Measurements from ENCODE around the gene MRPL49. TPM values are rescaled to one million over a fixed set of nuclear protein-coding genes. Genes with fewer than 3 reads are reported as not detected.

Gene MRPL49
- total RNA-seq, 6 experiments from 2014 or later: 53.2 to 59.7 (median 56.9) TPM

GRCh38 chr11:65083134-65083833, 38.8 kb upstream of the MRPL49 start:
- H3K4me1 Mint-ChIP-seq (ENCODE audit: low read depth): peaks cover 49% of the 10 kb centered on the region
- H3K9me3 Mint-ChIP-seq: no peaks in the 10 kb centered on the region
- H3K27ac Mint-ChIP-seq: peak overlapping the region; percentile 97
- no peaks in the 10 kb centered on the region; the same call in 1 of the 2 replicates for H3K27me3 Mint-ChIP-seq (ENCODE audit: insufficient read depth)
- peaks cover 23% of the 10 kb centered on the region for H3K36me3 Mint-ChIP-seq (ENCODE audit: low read depth)
- H3K4me3 Mint-ChIP-seq: peak overlapping the region; percentile 98
- DNase-seq: peak; percentile 13
- no peak for TF ChIP-seq CTCF (IDR thresholded peaks at IDR 0.05)

DNA sequence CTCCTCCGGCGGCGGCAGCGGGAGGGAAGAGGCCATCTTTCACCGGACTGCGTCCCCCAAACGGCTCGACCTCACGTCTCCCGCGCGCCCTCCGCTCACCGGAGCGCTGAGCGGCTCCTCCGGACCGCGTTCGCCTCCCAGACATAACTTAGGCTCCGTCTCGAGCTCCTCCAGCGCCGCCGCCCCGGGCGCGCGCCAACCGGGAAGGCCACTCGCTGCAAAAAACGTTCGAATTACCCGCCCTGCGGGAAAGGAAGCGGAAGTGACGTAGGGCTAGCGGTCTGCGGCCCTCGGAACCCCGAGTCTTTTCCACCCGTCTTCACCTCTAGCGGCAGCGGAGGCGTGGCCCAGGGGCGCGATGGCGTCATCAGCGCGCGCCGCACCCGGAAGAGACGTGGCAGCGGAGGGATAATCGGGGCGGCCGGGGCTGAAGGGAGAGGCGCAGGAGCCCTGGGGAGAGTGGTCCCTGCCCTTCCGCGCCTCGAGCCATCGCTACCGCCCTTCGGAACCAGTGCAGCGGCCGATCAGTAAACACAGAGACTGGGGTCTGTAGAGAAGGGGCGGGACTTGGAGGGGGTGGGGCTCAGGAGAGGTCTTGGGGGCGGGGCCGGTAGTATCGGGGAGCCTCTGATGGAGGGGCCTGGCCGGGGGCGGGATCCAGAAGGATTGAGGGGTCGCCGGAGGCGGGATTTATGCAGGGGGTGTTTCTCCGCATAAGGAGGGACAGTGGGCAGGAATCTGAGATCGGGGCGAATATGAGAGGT, 38.1 kb upstream of the MRPL49 start, which contains the start of the genes CDCA5 and ZFPL1:
CDCA5 (minus strand) TSS at position 207 of the 764 bp plus-strand sequence; CDS start at position 145, 62 bp downstream.
ZFPL1 (plus strand) TSS at position 389 of the 764 bp plus-strand sequence. CDS start 477 bp downstream, outside the sequence.
- peak within 1 kb of the TSS; percentile 98 for H3K4me3 Mint-ChIP-seq
- no peak for TF ChIP-seq CTCF (IDR thresholded peaks at IDR 0.05)
- peak within 1 kb of the TSS; percentile 97 for H3K27ac Mint-ChIP-seq
- no peaks in the 10 kb centered on the region for H3K9me3 Mint-ChIP-seq
- DNase-seq: peak; percentile 93
- no peaks in the 10 kb centered on the region; the same call in 1 of the 2 replicates for H3K27me3 Mint-ChIP-seq (ENCODE audit: insufficient read depth)
- peaks cover 41% of the 10 kb centered on the region for H3K4me1 Mint-ChIP-seq (ENCODE audit: low read depth)
- H3K36me3 Mint-ChIP-seq (ENCODE audit: low read depth): peaks cover 31% of the 10 kb centered on the region

- Mint-ChIP-seq H3K4me1 (ENCODE audit: low read depth) (peaks cover 41% of the 10 kb centered on the region), H3K27me3 (ENCODE audit: insufficient read depth) (no peaks in the 10 kb centered on the region; the same call in 1 of the 2 replicates), H3K27ac (peak overlapping the region; percentile 97), H3K4me3 (peak overlapping the region; percentile 98), H3K9me3 (no peaks in the 10 kb centered on the region), H3K36me3 (ENCODE audit: low read depth) (peaks cover 37% of the 10 kb centered on the region)
- DNase-seq: no peak
- TF ChIP-seq CTCF (IDR thresholded peaks at IDR 0.05): no peak
These were observed 37.3 kb upstream of the MRPL49 start for GRCh38 chr11:65084598-65085375.

- H3K36me3 Mint-ChIP-seq (ENCODE audit: low read depth): peaks cover 35% of the 10 kb centered on the region
- no peaks in the 10 kb centered on the region for H3K9me3 Mint-ChIP-seq
- peak overlapping the region; percentile 98 for H3K4me3 Mint-ChIP-seq
- DNase-seq: no peak
- peak overlapping the region; percentile 19 for H3K27ac Mint-ChIP-seq
- TF ChIP-seq CTCF (IDR thresholded peaks at IDR 0.05): no peak
- H3K27me3 Mint-ChIP-seq (ENCODE audit: insufficient read depth): peaks cover 1% of the 10 kb centered on the region; the same call in 1 of the 2 replicates
- peaks cover 39% of the 10 kb centered on the region for H3K4me1 Mint-ChIP-seq (ENCODE audit: low read depth)
These were observed 36.7 kb upstream of the MRPL49 start for GRCh38 chr11:65085446-65085845.

DNA sequence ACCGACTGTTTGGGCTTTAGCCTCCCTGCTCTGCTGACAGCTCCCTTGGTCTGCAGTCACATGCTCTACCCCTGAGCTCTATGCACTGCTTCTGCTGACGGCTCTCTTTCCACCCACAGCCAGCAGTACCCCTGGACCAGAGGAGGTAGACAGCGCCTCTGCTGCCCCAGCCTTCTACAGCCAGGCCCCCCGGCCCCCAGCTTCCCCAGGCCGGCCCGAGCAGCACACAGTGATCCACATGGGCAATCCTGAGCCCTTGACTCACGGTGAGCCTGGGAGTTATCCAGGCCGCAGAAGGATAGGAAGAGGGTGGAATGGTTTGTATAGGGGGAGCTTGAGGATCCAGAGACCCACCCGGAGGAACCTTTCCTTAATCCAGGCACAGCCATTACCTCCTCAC, 35.3 kb upstream of the MRPL49 start:
- no peak for DNase-seq
- Mint-ChIP-seq H3K4me1 (ENCODE audit: low read depth) (peaks cover 32% of the 10 kb centered on the region), H3K36me3 (ENCODE audit: low read depth) (peaks cover 30% of the 10 kb centered on the region), H3K9me3 (no peaks in the 10 kb centered on the region), H3K4me3 (no peak overlapping the region), H3K27ac (no peak overlapping the region), H3K27me3 (ENCODE audit: insufficient read depth) (peaks cover 1% of the 10 kb centered on the region; the same call in 1 of the 2 replicates)
- TF ChIP-seq CTCF (IDR thresholded peaks at IDR 0.05): no peak

Measured in HFFc6 (cell line).